SK-N-SH treated with all-trans-retinoic acid at 6 μM for 48 hours (cell line): ENCODE measurements around the gene LDLRAP1.

Experiments used
- ARNTL ChIP-seq: fragments of 450-650 bp; formaldehyde crosslinking; IDR thresholded peaks from 2 replicates; pipeline ENCODE4 v1.5.0; 2020; ENCODE audit warnings: low read depth, mild to moderate bottlenecking, moderate library complexity, borderline replicate concordance
- BACH2 ChIP-seq: fragments of 250-450 bp; sonication (Bioruptor Pico); IDR thresholded peaks from 2 replicates; pipeline ENCODE4 v1.9.0; 2021; ENCODE audit warnings: mild to moderate bottlenecking, borderline replicate concordance
- RARB ChIP-seq: fragments of 250-450 bp; sonication (Bioruptor Pico); IDR thresholded peaks from 2 replicates; pipeline ENCODE4 v1.8.0; 2021; ENCODE audit warnings: mild to moderate bottlenecking, moderate library complexity
- ZFP3 ChIP-seq: fragments of 250-450 bp; sonication (Bioruptor Pico); IDR thresholded peaks from 2 replicates; pipeline ENCODE4 v1.5.0; 2020; ENCODE audit warnings: mild to moderate bottlenecking, moderate library complexity
- ZNF565 ChIP-seq: fragments of 450-650 bp; formaldehyde crosslinking; conservative IDR thresholded peaks from 2 replicates; pipeline ENCODE4 v1.5.0; 2020; ENCODE audit warnings: low read depth, mild to moderate bottlenecking, moderate library complexity
- TF ChIP-seq, protein P1 (sequence below): fragments of 250-450 bp; sonication (Bioruptor Pico); IDR thresholded peaks from 2 replicates; pipeline ENCODE4 v1.8.0; 2020; ENCODE audit warnings: mild to moderate bottlenecking, moderate library complexity, borderline replicate concordance
- TF ChIP-seq, protein P2 (sequence below): fragments of 250-450 bp; sonication (Bioruptor Pico); IDR thresholded peaks from 2 replicates; pipeline ENCODE4 v1.5.1; 2020; ENCODE audit warnings: low read depth, mild to moderate bottlenecking, moderate library complexity
- TF ChIP-seq, protein P3 (sequence below): fragments of 250-450 bp; sonication (Bioruptor Pico); IDR thresholded peaks from 2 replicates; pipeline ENCODE4 v1.8.0; 2021; ENCODE audit warnings: low read depth, mild to moderate bottlenecking, moderate library complexity, borderline replicate concordance

DNA sequence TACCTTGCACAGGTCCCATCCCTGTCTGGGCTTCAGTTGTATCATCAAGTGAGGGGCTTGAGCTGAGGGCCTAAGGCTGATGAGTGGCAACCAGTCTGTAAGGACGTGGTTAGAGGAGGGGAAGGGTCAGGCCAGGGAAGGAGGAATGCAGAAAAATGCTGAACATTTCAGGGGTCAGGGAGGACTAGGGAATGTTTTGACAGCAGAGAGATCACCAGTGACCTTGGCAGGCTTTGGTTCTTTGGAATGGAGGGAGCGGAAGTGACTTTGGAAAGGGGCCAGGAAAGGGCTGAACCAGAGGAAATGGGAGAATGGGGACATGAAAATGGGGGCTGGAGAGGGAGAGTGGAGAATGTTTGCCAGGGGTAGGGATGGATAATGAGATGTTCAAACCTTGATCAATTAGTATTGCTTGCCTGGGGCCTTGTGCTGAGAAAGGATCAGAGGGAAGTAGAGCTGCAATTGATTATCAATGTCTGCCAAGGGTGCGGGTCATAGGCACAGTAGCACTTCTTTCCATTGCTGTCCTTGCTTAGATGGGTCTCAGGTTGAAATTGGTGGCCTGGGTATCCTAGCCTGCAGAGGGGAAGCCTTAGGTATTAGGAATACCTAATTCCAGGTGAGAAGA is 7.4 kb downstream of the LDLRAP1 start:
- TF ChIP-seq, protein P1, sequence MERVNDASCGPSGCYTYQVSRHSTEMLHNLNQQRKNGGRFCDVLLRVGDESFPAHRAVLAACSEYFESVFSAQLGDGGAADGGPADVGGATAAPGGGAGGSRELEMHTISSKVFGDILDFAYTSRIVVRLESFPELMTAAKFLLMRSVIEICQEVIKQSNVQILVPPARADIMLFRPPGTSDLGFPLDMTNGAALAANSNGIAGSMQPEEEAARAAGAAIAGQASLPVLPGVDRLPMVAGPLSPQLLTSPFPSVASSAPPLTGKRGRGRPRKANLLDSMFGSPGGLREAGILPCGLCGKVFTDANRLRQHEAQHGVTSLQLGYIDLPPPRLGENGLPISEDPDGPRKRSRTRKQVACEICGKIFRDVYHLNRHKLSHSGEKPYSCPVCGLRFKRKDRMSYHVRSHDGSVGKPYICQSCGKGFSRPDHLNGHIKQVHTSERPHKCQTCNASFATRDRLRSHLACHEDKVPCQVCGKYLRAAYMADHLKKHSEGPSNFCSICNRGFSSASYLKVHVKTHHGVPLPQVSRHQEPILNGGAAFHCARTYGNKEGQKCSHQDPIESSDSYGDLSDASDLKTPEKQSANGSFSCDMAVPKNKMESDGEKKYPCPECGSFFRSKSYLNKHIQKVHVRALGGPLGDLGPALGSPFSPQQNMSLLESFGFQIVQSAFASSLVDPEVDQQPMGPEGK, result no peak
- TF ChIP-seq RARB (CRISPR knock-in tag) (no peak), ZFP3 (CRISPR knock-in tag) (no peak), BACH2 (no peak), ARNTL (CRISPR knock-in tag) (no peak), ZNF565 (no peak)
- TF ChIP-seq, protein P2, sequence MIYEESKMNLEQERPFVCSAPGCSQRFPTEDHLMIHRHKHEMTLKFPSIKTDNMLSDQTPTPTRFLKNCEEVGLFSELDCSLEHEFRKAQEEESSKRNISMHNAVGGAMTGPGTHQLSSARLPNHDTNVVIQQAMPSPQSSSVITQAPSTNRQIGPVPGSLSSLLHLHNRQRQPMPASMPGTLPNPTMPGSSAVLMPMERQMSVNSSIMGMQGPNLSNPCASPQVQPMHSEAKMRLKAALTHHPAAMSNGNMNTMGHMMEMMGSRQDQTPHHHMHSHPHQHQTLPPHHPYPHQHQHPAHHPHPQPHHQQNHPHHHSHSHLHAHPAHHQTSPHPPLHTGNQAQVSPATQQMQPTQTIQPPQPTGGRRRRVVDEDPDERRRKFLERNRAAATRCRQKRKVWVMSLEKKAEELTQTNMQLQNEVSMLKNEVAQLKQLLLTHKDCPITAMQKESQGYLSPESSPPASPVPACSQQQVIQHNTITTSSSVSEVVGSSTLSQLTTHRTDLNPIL (CRISPR knock-in tag), result no peak
- TF ChIP-seq, protein P3, sequence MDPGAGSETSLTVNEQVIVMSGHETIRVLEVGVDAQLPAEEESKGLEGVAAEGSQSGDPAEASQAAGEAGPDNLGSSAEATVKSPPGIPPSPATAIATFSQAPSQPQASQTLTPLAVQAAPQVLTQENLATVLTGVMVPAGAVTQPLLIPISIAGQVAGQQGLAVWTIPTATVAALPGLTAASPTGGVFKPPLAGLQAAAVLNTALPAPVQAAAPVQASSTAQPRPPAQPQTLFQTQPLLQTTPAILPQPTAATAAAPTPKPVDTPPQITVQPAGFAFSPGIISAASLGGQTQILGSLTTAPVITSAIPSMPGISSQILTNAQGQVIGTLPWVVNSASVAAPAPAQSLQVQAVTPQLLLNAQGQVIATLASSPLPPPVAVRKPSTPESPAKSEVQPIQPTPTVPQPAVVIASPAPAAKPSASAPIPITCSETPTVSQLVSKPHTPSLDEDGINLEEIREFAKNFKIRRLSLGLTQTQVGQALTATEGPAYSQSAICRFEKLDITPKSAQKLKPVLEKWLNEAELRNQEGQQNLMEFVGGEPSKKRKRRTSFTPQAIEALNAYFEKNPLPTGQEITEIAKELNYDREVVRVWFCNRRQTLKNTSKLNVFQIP (CRISPR knock-in tag), result no peak
